Measurements from ENCODE around the gene ZNF385C. TPM values are rescaled to one million over a fixed set of nuclear protein-coding genes. Genes with fewer than 3 reads are reported as not detected.

Gene ZNF385C
- total RNA-seq, 1 experiment from 2014 or later, result 4.0 TPM

DNA sequence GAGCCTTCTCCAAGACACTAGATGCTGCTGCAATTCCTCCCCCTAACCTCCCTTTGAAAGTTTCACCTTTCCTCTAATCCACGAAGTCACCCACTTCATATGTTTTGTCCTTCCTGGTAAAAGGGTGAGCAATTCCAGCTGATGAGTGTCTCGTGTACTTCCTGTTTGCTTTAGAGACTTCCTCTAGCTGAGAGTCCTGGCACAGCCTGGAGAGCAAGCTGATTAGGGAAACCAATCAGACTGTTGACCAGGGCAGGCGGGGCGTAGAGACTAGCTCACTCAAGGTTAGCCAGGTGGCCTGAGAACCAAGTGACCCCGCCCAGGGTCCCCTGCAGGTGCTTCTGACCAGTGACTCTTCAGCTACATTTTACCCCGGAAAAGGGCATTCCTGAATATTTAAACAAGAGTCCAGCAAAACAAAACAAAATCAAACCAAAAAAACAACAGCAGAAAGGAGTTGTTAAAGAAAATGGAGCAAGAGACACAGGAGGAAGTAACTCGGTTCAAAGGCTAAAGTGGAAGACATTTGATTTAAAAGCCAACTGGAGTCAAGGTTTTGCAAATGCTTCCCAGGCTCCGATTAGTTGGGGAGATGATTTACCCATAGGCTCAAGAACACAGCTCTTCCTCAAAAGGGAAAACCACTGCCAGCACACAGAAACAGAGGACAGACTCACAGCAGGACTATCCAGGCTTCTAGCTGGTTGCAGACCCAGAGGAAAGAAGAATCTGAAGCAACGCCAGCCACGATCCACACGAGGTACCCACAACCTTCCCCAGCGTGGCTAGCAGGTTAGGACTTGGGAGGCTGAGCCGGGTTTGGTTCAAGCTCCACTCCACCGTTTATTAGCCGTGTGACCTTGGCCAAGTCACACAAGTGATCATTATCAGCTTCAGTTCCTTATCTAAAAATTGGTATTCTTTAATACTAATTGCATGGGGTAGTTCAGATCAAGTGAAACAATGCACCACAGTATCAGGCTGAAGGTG is 37.7 kb upstream of the ZNF385C start:
- Mint-ChIP-seq H3K4me1 (ENCODE audit: low read depth, unreplicated experiment) (peaks cover 49% of the 10 kb centered on the region), H3K27ac (ENCODE audit: unreplicated experiment) (peak overlapping the region; percentile 67)
- CTCF ChIA-PET, result interaction anchor here (0.5 to 1.4 kb wide), 8 partner anchors 15 to 228 kb away, joined by 3 to 11 read pairs (median 4); partner anchors contain the start of genes CNP and KAT2A

DNA sequence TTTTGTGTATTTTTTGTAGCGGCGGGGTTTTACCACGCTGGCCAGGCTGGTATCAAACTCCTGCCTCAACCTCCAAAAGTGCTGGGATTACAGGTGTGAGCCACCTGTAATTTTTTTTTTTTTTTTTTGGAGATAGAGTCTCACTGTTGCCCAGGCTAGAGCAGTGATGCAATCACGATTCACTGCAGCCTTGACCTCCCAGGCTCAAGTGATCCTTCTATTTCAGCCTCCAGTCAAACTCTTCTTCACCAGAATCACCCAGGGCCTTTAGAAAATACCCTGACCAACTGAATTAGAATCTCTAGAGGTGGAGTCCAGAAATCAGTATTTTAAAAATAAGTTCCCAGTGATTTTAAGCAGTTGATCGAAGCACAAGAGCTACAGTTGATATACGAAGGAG is 36.9 kb upstream of the ZNF385C start:
- H3K9me3 Mint-ChIP-seq (ENCODE audit: low read depth, unreplicated experiment), result no peaks in the 10 kb centered on the region
- no peak for DNase-seq
- peaks cover 55% of the 10 kb centered on the region for H3K36me3 Mint-ChIP-seq (ENCODE audit: insufficient read depth, unreplicated experiment)
- no peaks in the 10 kb centered on the region for H3K27me3 Mint-ChIP-seq (ENCODE audit: unreplicated experiment)
- BruUV-seq (replicated peaks), result no TSS peak
- no peak overlapping the region for H3K4me3 Mint-ChIP-seq (ENCODE audit: low read depth, unreplicated experiment)
- intact Hi-C loops (cut with micrococcal nuclease; ENCODE audit: unreplicated experiment), result loop anchor here (10.0 kb wide), 1 partner anchor 140 kb away; the partner anchor contains the start of gene STAT5B
- H3K4me1 Mint-ChIP-seq (ENCODE audit: low read depth, unreplicated experiment), result peaks cover 50% of the 10 kb centered on the region
- TF ChIP-seq, protein P1, sequence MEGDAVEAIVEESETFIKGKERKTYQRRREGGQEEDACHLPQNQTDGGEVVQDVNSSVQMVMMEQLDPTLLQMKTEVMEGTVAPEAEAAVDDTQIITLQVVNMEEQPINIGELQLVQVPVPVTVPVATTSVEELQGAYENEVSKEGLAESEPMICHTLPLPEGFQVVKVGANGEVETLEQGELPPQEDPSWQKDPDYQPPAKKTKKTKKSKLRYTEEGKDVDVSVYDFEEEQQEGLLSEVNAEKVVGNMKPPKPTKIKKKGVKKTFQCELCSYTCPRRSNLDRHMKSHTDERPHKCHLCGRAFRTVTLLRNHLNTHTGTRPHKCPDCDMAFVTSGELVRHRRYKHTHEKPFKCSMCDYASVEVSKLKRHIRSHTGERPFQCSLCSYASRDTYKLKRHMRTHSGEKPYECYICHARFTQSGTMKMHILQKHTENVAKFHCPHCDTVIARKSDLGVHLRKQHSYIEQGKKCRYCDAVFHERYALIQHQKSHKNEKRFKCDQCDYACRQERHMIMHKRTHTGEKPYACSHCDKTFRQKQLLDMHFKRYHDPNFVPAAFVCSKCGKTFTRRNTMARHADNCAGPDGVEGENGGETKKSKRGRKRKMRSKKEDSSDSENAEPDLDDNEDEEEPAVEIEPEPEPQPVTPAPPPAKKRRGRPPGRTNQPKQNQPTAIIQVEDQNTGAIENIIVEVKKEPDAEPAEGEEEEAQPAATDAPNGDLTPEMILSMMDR (IDR thresholded peaks at IDR 0.05; ENCODE audit: unreplicated experiment), result no peak
- CTCF ChIA-PET, result interaction anchor here (0.6 to 1.3 kb wide), 7 partner anchors 14 to 228 kb away, joined by 3 to 11 read pairs (median 3); partner anchors contain the start of gene KAT2A
- H3K27ac Mint-ChIP-seq (ENCODE audit: unreplicated experiment), result peak overlapping the region; percentile 67

More for the DNA sequence above, 37.7 kb upstream of the ZNF385C start:
- H3K4me3 Mint-ChIP-seq (ENCODE audit: low read depth, unreplicated experiment), result peak overlapping the region; percentile 69
- H3K36me3 Mint-ChIP-seq (ENCODE audit: insufficient read depth, unreplicated experiment), result peaks cover 54% of the 10 kb centered on the region
- no peaks in the 10 kb centered on the region for H3K9me3 Mint-ChIP-seq (ENCODE audit: low read depth, unreplicated experiment)
- TSS peak; percentile 96 for BruUV-seq (replicated peaks)
- intact Hi-C loops (cut with micrococcal nuclease; ENCODE audit: unreplicated experiment), result loop anchor here (10.0 kb wide), 1 partner anchor 139 kb away; the partner anchor contains the start of gene STAT5B
- TF ChIP-seq, protein P1 (IDR thresholded peaks at IDR 0.05; ENCODE audit: unreplicated experiment), result no peak
- no peaks in the 10 kb centered on the region for H3K27me3 Mint-ChIP-seq (ENCODE audit: unreplicated experiment)
- peak; percentile 90 for DNase-seq

DNA sequence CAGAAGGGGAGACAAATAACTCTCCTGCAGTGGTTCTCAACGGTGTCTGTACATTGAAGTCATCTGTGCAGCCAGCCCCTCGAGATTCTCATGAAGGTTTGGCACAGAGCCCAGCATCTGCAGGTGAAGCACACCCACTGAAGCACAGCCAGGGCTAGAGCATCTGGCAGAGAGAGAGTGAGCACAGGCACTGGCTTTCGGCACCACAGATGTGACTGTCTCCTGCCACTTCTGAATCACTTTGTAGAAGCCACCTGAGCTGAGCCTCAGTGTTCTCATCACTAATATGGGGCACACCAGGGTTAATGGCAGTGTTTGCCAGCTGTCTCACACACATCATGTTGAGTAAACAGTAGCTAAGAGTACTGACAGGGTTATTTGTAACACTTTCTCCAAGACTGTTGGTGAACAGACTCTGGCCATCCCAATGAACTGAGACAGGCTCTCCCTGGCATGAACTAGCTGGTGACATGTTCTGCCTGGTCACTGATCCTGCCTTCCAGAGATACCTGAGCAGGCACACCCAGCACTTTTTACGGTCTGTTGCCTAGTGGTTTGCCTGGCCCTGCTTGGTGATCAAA is 35.3 kb upstream of the ZNF385C start:
- TF ChIP-seq, protein P1 (IDR thresholded peaks at IDR 0.05; ENCODE audit: unreplicated experiment), result no peak
- H3K27ac Mint-ChIP-seq (ENCODE audit: unreplicated experiment), result peak overlapping the region; percentile 43
- intact Hi-C loops (cut with micrococcal nuclease; ENCODE audit: unreplicated experiment), result loop anchor here (10.0 kb wide), 1 partner anchor 141 kb away; the partner anchor contains the start of gene STAT5B
- no TSS peak for BruUV-seq (replicated peaks)
- H3K4me1 Mint-ChIP-seq (ENCODE audit: low read depth, unreplicated experiment), result peaks cover 53% of the 10 kb centered on the region
- no peak for DNase-seq
- CTCF ChIA-PET, result interaction anchor here (0.6 to 0.8 kb wide), 3 partner anchors 9 to 333 kb away, joined by 3 to 6 read pairs (median 4); no protein-coding TSS in a partner anchor
- H3K27me3 Mint-ChIP-seq (ENCODE audit: unreplicated experiment), result no peaks in the 10 kb centered on the region
- H3K4me3 Mint-ChIP-seq (ENCODE audit: low read depth, unreplicated experiment), result peak overlapping the region; percentile 29
- no peaks in the 10 kb centered on the region for H3K9me3 Mint-ChIP-seq (ENCODE audit: low read depth, unreplicated experiment)
- H3K36me3 Mint-ChIP-seq (ENCODE audit: insufficient read depth, unreplicated experiment), result peaks cover 59% of the 10 kb centered on the region

DNA sequence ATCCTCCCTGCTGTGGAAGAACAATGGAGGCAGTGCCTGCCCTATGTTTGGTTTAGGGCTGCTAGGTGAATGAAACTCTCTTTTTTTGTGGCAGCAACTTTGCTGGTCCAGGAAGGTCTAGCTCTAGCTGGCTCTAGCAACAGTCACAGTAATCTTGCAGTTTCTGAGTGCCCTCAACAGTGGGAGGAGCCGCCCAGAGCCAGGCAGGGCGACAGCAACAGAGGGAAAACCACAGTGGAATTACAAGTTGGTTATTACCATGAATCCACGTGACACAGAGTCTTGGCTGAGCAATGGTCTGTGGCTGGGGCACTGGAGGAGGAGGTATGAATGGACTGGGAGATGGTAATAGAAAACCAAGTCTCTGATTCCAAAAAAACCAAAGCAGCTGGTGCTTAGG is 34.7 kb upstream of the ZNF385C start:
- H3K27ac Mint-ChIP-seq (ENCODE audit: unreplicated experiment), result peak overlapping the region; percentile 43
- H3K9me3 Mint-ChIP-seq (ENCODE audit: low read depth, unreplicated experiment), result no peaks in the 10 kb centered on the region
- peak; percentile 72 for DNase-seq
- H3K4me1 Mint-ChIP-seq (ENCODE audit: low read depth, unreplicated experiment), result peaks cover 57% of the 10 kb centered on the region
- CTCF ChIA-PET, result interaction anchor here (0.6 to 1.1 kb wide), 3 partner anchors 11 to 332 kb away, joined by 3 to 6 read pairs (median 3); partner anchors contain the start of genes GHDC, HSPB9 and KAT2A
- H3K4me3 Mint-ChIP-seq (ENCODE audit: low read depth, unreplicated experiment), result peak overlapping the region; percentile 29
- intact Hi-C loops (cut with micrococcal nuclease; ENCODE audit: unreplicated experiment), result loop anchor here (10.0 kb wide), 1 partner anchor 142 kb away; the partner anchor contains the start of gene STAT5B
- H3K36me3 Mint-ChIP-seq (ENCODE audit: insufficient read depth, unreplicated experiment), result peaks cover 60% of the 10 kb centered on the region
- BruUV-seq (replicated peaks), result no TSS peak
- H3K27me3 Mint-ChIP-seq (ENCODE audit: unreplicated experiment), result no peaks in the 10 kb centered on the region
- TF ChIP-seq, protein P1 (IDR thresholded peaks at IDR 0.05; ENCODE audit: unreplicated experiment), result no peak
